Gastroesophageal sphincter (tissue), 3 donors: ENCODE results near the gene DERA.

Source experiments
- CTCF ChIP-seq, 4 experiments: fragments of 200-600 bp in 2 of 4; fragments of 450-650 bp in 2 of 4; sonication (generic) in 1 of 4; IDR thresholded peaks; one replicate each; pipeline ENCODE4 v1.5.1; 2017 to 2019; ENCODE audit warnings: antibody characterized with exemption in 4 of 4, mild to moderate bottlenecking in 2 of 4, moderate library complexity in 2 of 4
- EP300 ChIP-seq: sonication (generic); formaldehyde crosslinking; IDR thresholded peaks from one replicate; pipeline ENCODE4 v1.6.1; 2017; ENCODE audit warnings: antibody characterized with exemption, mild to moderate bottlenecking

GRCh38 chr12:15982471-15982870, 71.3 kb downstream of the DERA start:
- TF ChIP-seq CTCF (IDR thresholded peaks at IDR 0.05) (peak in 3 of 4 experiments; percentile 14 to 48 (median 19)), EP300 (no peak)
